ENCODE data around the gene SLC2A3.
"Not testable (repeated sequence)": the region's sequence is repeated elsewhere in the genome, so short reads cannot be mapped to it uniquely, and the experiment has no call there.

GRCh38 chr12:7954418-7954817 is 18.4 kb upstream of the SLC2A3 start:
- TF ChIP-seq, protein P1, sequence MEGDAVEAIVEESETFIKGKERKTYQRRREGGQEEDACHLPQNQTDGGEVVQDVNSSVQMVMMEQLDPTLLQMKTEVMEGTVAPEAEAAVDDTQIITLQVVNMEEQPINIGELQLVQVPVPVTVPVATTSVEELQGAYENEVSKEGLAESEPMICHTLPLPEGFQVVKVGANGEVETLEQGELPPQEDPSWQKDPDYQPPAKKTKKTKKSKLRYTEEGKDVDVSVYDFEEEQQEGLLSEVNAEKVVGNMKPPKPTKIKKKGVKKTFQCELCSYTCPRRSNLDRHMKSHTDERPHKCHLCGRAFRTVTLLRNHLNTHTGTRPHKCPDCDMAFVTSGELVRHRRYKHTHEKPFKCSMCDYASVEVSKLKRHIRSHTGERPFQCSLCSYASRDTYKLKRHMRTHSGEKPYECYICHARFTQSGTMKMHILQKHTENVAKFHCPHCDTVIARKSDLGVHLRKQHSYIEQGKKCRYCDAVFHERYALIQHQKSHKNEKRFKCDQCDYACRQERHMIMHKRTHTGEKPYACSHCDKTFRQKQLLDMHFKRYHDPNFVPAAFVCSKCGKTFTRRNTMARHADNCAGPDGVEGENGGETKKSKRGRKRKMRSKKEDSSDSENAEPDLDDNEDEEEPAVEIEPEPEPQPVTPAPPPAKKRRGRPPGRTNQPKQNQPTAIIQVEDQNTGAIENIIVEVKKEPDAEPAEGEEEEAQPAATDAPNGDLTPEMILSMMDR (IDR thresholded peaks at IDR 0.05) = not testable (repeated sequence)
- not testable (repeated sequence) for TF ChIP-seq POLR2A (IDR thresholded peaks at IDR 0.05)

Measured in esophagus squamous epithelium (tissue), 4 donors.